Skeletal muscle tissue (tissue), 4 donors: ENCODE measurements around the gene KCNK6. TPM values are rescaled to one million over a fixed set of nuclear protein-coding genes. Genes with fewer than 3 reads are reported as not detected.

ENCODE experiments used
- H3K27ac ChIP-seq: one replicate; pipeline ENCODE4 v1.7.0; 2013; ENCODE audit warnings: mild to moderate bottlenecking, low read depth, low read length, inconsistent platforms
- H3K27me3 ChIP-seq, 3 donors: one replicate each; pipeline ENCODE4 v1.7.0; 2013; ENCODE audit warnings: low read length in 3 of 3; ENCODE audit not compliant: control insufficient read depth in 3 of 3, insufficient read depth in 3 of 3
- H3K36me3 ChIP-seq, 3 donors: one replicate each; pipeline ENCODE4 v1.7.0; 2013; ENCODE audit warnings: low read length in 3 of 3; ENCODE audit not compliant: control insufficient read depth in 3 of 3, insufficient read depth in 3 of 3
- H3K4me1 ChIP-seq, 3 donors: one replicate each; pipeline ENCODE4 v1.7.0; 2013; ENCODE audit warnings: low read length in 3 of 3, mild to moderate bottlenecking in 3 of 3; ENCODE audit not compliant: control insufficient read depth in 3 of 3, insufficient read depth in 3 of 3
- H3K4me3 ChIP-seq, 3 donors: one replicate each; pipeline ENCODE4 v1.7.0; 2013; ENCODE audit warnings: low read length in 3 of 3
- H3K9ac ChIP-seq, 3 donors: one replicate each; pipeline ENCODE4 v1.7.0; 2013; ENCODE audit warnings: low read length in 3 of 3, mild to moderate bottlenecking in 3 of 3, moderate library complexity in 2 of 3, low read depth in 1 of 3
- H3K9me3 ChIP-seq, 3 donors: one replicate each; pipeline ENCODE4 v1.7.0; 2013; ENCODE audit warnings: low read length in 3 of 3; ENCODE audit not compliant: control insufficient read depth in 3 of 3
- total RNA-seq: library from RNA; depleted of rRNA; stranded (reverse); fragments of >200 nt; gene quantifications from one replicate; pipeline ENCODE4 v1.2.3, GENCODE V29; 2014
- donor health status: Osteomylitis.

Gene KCNK6
- 1.6 TPM for total RNA-seq

- Histone ChIP-seq H3K27me3 (peaks cover 0 to 23% (median 18%) of the 10 kb centered on the region in 3 donors), H3K27ac (no peak within 1 kb of the TSS), H3K4me1 (peaks cover 18 to 28% (median 24%) of the 10 kb centered on the region in 3 donors), H3K36me3 (no peaks in the 10 kb centered on the region), H3K4me3 (peak within 1 kb of the TSS; percentile 65 to 72 (median 71)), H3K9me3 (no peaks in the 10 kb centered on the region), H3K9ac (peak within 1 kb of the TSS; percentile 51 to 72 (median 64))
These were observed at the start of gene KCNK6 for GRCh38 chr19:38319421-38320258. Gene KCNK6 (plus strand): TSS chr19:38319845. CDS start chr19:38319951, 106 bp downstream.

- H3K4me1 ChIP-seq, result no peaks in the 10 kb centered on the region
- no peaks in the 10 kb centered on the region for H3K27me3 ChIP-seq
- H3K9ac ChIP-seq, result no peak overlapping the region
- H3K36me3 ChIP-seq, result no peaks in the 10 kb centered on the region
- no peak overlapping the region for H3K4me3 ChIP-seq
- no peak overlapping the region for H3K27ac ChIP-seq
- H3K9me3 ChIP-seq, result no peaks in the 10 kb centered on the region
These were observed 49.0 kb upstream of the KCNK6 start for GRCh38 chr19:38270587-38271167.

GRCh38 chr19:38273499-38273898 lies 46.1 kb upstream of the KCNK6 start:
- H3K27ac ChIP-seq, result no peak overlapping the region
- no peak overlapping the region for H3K9ac ChIP-seq
- no peak overlapping the region for H3K4me3 ChIP-seq
- H3K4me1 ChIP-seq, result peaks cover 4 to 7% (median 5%) of the 10 kb centered on the region in 3 donors
- no peaks in the 10 kb centered on the region for H3K9me3 ChIP-seq
- no peaks in the 10 kb centered on the region for H3K36me3 ChIP-seq
- no peaks in the 10 kb centered on the region for H3K27me3 ChIP-seq

- Histone ChIP-seq H3K27ac (no peak overlapping the region), H3K27me3 (no peaks in the 10 kb centered on the region), H3K36me3 (no peaks in the 10 kb centered on the region), H3K4me3 (no peak overlapping the region), H3K9ac (no peak overlapping the region), H3K4me1 (peaks cover 4 to 7% (median 5%) of the 10 kb centered on the region in 3 donors), H3K9me3 (no peaks in the 10 kb centered on the region)
These were observed 44.9 kb upstream of the KCNK6 start for GRCh38 chr19:38274739-38275138.

DNA sequence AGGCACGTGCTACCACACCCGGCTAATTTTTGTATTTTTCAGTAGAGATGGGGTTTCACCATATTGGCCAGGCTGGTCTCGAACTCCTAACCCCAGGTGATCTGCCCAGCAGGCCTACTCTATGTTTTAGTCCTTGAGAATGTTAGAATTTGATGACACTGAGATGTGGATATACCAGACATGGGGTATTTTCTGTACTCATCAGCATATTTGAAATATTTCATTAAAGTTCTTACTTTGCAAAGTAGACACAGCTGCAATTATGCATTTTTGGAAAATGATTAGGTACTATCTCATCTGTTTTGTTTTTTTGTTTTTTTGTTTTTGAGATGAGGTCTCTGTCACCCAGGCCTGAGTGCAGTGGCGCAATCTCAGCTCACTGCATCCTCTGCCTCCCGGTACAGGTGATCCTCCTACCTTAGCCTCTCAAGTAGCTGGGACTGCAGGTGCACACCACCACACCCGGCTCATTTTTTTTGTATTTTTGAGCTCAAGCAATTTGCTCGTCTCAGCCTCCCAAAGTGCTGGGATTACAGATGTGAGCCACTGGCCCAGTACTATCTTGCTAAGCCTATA lies 42.6 kb upstream of the KCNK6 start:
- Histone ChIP-seq H3K9me3 (no peaks in the 10 kb centered on the region), H3K27me3 (no peaks in the 10 kb centered on the region), H3K4me3 (no peak overlapping the region), H3K36me3 (no peaks in the 10 kb centered on the region), H3K4me1 (peaks cover 4 to 7% (median 5%) of the 10 kb centered on the region in 3 donors), H3K27ac (peak overlapping the region; percentile 38), H3K9ac (no peak overlapping the region)

DNA sequence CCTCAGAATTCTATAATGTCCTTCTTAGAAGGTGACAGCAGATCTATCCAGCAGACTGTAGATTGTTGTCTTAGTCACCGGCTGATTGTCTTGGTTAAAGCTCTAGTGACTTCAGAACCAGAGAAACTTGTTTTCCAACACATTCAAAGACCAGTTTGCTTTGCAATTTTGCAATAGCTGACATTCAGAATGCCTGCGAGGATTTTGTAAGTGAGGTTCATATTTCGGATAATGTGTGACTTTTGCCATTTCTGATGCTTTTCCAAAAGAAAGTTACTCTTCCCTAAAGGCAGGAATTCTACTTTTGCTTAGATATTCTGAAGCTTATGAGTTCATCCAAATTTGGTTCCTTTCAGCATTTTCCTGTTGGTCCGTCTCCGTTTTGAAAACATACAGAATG lies 42.1 kb upstream of the KCNK6 start:
- Histone ChIP-seq H3K4me3 (no peak overlapping the region), H3K27ac (peak overlapping the region; percentile 38), H3K9me3 (no peaks in the 10 kb centered on the region), H3K4me1 (peaks cover 4 to 7% (median 5%) of the 10 kb centered on the region in 3 donors), H3K27me3 (no peaks in the 10 kb centered on the region), H3K9ac (no peak overlapping the region), H3K36me3 (no peaks in the 10 kb centered on the region)

DNA sequence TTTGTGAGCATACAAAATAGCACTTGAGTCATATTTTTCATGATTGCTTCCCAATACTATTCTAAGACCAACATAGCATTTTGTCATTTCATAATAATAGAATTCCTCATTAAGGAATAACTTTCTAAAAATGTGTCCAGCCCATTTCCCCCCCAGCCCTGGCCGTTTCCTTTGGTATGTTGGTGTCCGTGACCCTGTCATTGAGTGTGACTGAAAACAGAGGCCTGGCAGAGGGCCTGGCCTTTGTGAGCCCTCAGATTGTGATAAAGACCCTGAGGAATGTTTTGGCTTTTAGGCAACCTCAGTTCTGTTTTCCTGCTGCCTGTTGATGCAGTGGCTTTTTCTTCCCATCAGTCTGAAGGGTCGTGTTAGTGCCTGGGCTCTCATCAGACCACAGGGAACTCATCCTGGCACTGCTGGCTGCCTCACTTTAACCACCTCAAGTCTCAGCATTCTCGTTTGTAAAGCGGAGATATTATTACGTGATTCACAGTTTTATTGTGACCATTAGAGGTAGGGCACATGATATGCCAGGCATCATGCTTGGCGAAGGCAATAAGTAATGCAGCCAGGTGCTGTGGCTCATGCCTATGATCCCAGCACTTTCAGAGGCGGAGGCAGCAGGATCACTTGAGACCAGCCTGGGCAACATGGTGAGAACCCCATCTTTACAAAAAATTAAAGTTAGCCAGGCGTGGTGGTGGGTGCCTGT lies 41.5 kb upstream of the KCNK6 start:
- Histone ChIP-seq H3K27me3 (no peaks in the 10 kb centered on the region), H3K36me3 (no peaks in the 10 kb centered on the region), H3K4me3 (no peak overlapping the region), H3K9ac (peak overlapping the region in 2 of 3 donors; percentile 20 to 35), H3K9me3 (no peaks in the 10 kb centered on the region), H3K4me1 (peaks cover 4 to 7% (median 5%) of the 10 kb centered on the region in 3 donors), H3K27ac (peak overlapping the region; percentile 38)

DNA sequence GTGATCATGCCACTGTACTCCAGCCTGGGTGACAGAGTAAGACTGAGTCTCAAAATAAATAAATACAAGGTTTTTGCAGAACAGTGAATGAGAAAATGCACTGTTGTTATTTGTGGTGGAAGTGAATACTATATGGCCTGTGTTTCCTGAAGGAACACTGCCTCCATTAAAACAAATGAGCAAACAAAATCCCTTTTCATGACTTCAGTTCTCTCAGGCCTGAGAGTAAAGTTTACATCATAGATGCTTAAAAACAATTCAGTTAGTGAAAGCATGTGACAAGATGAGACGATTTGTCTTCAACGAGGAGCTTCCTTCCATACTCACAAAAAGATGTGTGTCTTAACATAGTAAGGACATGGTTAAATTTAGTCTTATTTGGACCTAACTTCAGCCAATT lies 40.9 kb upstream of the KCNK6 start:
- no peaks in the 10 kb centered on the region for H3K36me3 ChIP-seq
- peaks cover 4 to 7% (median 5%) of the 10 kb centered on the region in 3 donors for H3K4me1 ChIP-seq
- H3K4me3 ChIP-seq, result no peak overlapping the region
- no peak overlapping the region for H3K9ac ChIP-seq
- no peaks in the 10 kb centered on the region for H3K9me3 ChIP-seq
- no peak overlapping the region for H3K27ac ChIP-seq
- no peaks in the 10 kb centered on the region for H3K27me3 ChIP-seq

GRCh38 chr19:38280030-38280921 lies 39.4 kb upstream of the KCNK6 start:
- Histone ChIP-seq H3K27ac (no peak overlapping the region), H3K9ac (no peak overlapping the region), H3K4me1 (peaks cover 4 to 7% (median 5%) of the 10 kb centered on the region in 3 donors)

More at GRCh38 chr19:38280030-38280921, 39.4 kb upstream of the KCNK6 start:
- no peaks in the 10 kb centered on the region for H3K27me3 ChIP-seq
- H3K9me3 ChIP-seq, result no peaks in the 10 kb centered on the region
- no peaks in the 10 kb centered on the region for H3K36me3 ChIP-seq
- H3K4me3 ChIP-seq, result no peak overlapping the region
